GM23338 (cell line): Measurements from ENCODE around the gene MAMSTR. TPM values are rescaled to one million over a fixed set of nuclear protein-coding genes. Genes with fewer than 3 reads are reported as not detected.

Source experiments
- ATAC-seq: fragments of 200-7000 bp; cut with Tn5 transposase; 3 replicates; pipeline ENCODE4 v1.9.1; 2020
- DNase-seq: peaks from one replicate; pipeline ENCODE4 v3.0.0-alpha.2; 2015; ENCODE audit warnings: low spot score
- H2AFZ ChIP-seq: fragments of 200-600 bp; sonication (generic); 2 replicates; pipeline ENCODE4 v1.8.0; 2016; ENCODE audit warnings: antibody characterized with exemption, mild to moderate bottlenecking, moderate library complexity
- H3F3A ChIP-seq: fragments of 200-600 bp; sonication (generic); replicated peaks from 2 replicates; pipeline ENCODE4 v1.8.0; 2017; ENCODE audit warnings: antibody characterized with exemption, mixed run types, low read depth
- H3K27ac ChIP-seq: fragments of 200-600 bp; sonication (generic); 2 replicates; pipeline ENCODE4 v1.6.1; 2016; ENCODE audit warnings: low read depth
- H3K27me3 ChIP-seq: fragments of 200-600 bp; sonication (generic); 2 replicates; pipeline ENCODE4 v1.8.0; 2016; ENCODE audit warnings: mild to moderate bottlenecking, mixed run types, moderate library complexity; ENCODE audit not compliant: insufficient read depth
- H3K36me3 ChIP-seq: fragments of 200-600 bp; sonication (generic); 2 replicates; pipeline ENCODE4 v1.8.0; 2016; ENCODE audit warnings: mild to moderate bottlenecking; ENCODE audit not compliant: insufficient read depth
- H3K4me1 ChIP-seq: fragments of 200-600 bp; sonication (generic); 2 replicates; pipeline ENCODE4 v1.8.0; 2016; ENCODE audit warnings: mild to moderate bottlenecking, moderate library complexity; ENCODE audit not compliant: insufficient read depth
- H3K4me2 ChIP-seq: fragments of 200-600 bp; sonication (generic); 2 replicates; pipeline ENCODE4 v1.7.1; 2017; ENCODE audit warnings: mixed run types
- H3K4me3 ChIP-seq: fragments of 200-600 bp; sonication (generic); 2 replicates; pipeline ENCODE4 v1.6.1; 2016; ENCODE audit warnings: mixed run types
- H3K79me2 ChIP-seq: fragments of 200-600 bp; sonication (generic); replicated peaks from 2 replicates; pipeline ENCODE4 v1.8.0; 2017; ENCODE audit warnings: mild to moderate bottlenecking; ENCODE audit not compliant: insufficient read depth
- H3K9me2 ChIP-seq: fragments of 200-600 bp; sonication (generic); 2 replicates; pipeline ENCODE4 v1.8.0; 2017; ENCODE audit not compliant: insufficient read depth
- H4K20me1 ChIP-seq: fragments of 200-600 bp; sonication (generic); replicated peaks from 2 replicates; pipeline ENCODE4 v1.8.0; 2017; ENCODE audit warnings: mild to moderate bottlenecking; ENCODE audit not compliant: insufficient read depth
- H3K27ac Mint-ChIP-seq: 2 replicates; pipeline ENCODE4 v1.8.0; 2020; ENCODE audit warnings: inconsistent platforms, mild to moderate bottlenecking, moderate library complexity, mixed read lengths
- H3K27me3 Mint-ChIP-seq: 3 replicates; pipeline ENCODE4 v1.8.0; 2022; ENCODE audit warnings: low read depth, mild to moderate bottlenecking, moderate library complexity, mixed read lengths, inconsistent platforms; ENCODE audit not compliant: insufficient read depth, poor library complexity
- H3K36me3 Mint-ChIP-seq: 3 replicates; pipeline ENCODE4 v1.8.0; 2021; ENCODE audit warnings: low read depth, mild to moderate bottlenecking, inconsistent platforms, moderate library complexity, mixed read lengths
- H3K4me1 Mint-ChIP-seq: 3 replicates; pipeline ENCODE4 v1.8.0; 2020; ENCODE audit warnings: mild to moderate bottlenecking, inconsistent platforms, mixed read lengths
- H3K4me3 Mint-ChIP-seq: 3 replicates; pipeline ENCODE4 v1.8.0; 2021; ENCODE audit warnings: moderate library complexity, mild to moderate bottlenecking, inconsistent platforms, mixed read lengths
- H3K9me3 Mint-ChIP-seq: 3 replicates; pipeline ENCODE4 v1.8.0; 2020; ENCODE audit warnings: moderate library complexity, mild to moderate bottlenecking, inconsistent platforms, mixed read lengths
- CREB1 ChIP-seq: fragments of 250-450 bp; sonication (Bioruptor Pico); IDR thresholded peaks from 2 replicates; pipeline ENCODE4 v1.5.0; 2020; ENCODE audit warnings: low read depth, mild to moderate bottlenecking, moderate library complexity
- CTCF ChIP-seq, 2 experiments: fragments of 200-600 bp in 1 of 2; sonication (generic) in 1 of 2; conservative IDR thresholded peaks; 2 replicates each; pipeline versions ENCODE4 v1.5.1 to v1.6.1; 2016 to 2017; ENCODE audit warnings: antibody characterized with exemption in 2 of 2, low read depth in 2 of 2, mild to moderate bottlenecking in 2 of 2, moderate library complexity in 1 of 2
- POLR2AphosphoS5 ChIP-seq: IDR thresholded peaks from 2 replicates; pipeline ENCODE4 v1.6.1; 2016; ENCODE audit warnings: antibody characterized with exemption, low read depth
- STAT1 ChIP-seq: IDR thresholded peaks from one replicate; pipeline ENCODE4 v1.6.1; 2016; ENCODE audit warnings: antibody characterized with exemption; ENCODE audit not compliant: unreplicated experiment
- ZNF114 ChIP-seq: fragments of 250-450 bp; sonication (Bioruptor Pico); IDR thresholded peaks from 2 replicates; pipeline ENCODE4 v1.5.0; 2020; ENCODE audit warnings: mild to moderate bottlenecking, moderate library complexity
- polyA plus RNA-seq: library from polyadenylated mRNA; unstranded; fragments of >200 nt; fragmentation: Nextera tagmentation; extraction: Ambion mirVana; gene quantifications from 2 replicates; pipeline ENCODE4 v1.2.1, GENCODE V29; 2016
- total RNA-seq: library from RNA; depleted of rRNA; stranded (reverse); fragments of >200 nt; shearing (Covaris generic); gene quantifications from 2 replicates; pipeline ENCODE4 v1.2.3, GENCODE V29; 2014
- TF ChIP-seq, protein P1 (sequence below): fragments of 250-450 bp; sonication (Bioruptor Pico); IDR thresholded peaks from 2 replicates; pipeline ENCODE4 v1.5.0; 2020; ENCODE audit warnings: mild to moderate bottlenecking, moderate library complexity
- TF ChIP-seq, protein P2 (sequence below): IDR thresholded peaks from one replicate; pipeline ENCODE4 v1.6.1; 2018; ENCODE audit warnings: antibody characterized with exemption; ENCODE audit not compliant: unreplicated experiment

The MAMSTR gene
- total and polyA plus RNA-seq, 2 experiments from 2014 or later = 1.9 to 2.0 TPM

GRCh38 chr19:48757089-48757675, 37.7 kb upstream of the MAMSTR start (continued):
- TF ChIP-seq, protein P1, sequence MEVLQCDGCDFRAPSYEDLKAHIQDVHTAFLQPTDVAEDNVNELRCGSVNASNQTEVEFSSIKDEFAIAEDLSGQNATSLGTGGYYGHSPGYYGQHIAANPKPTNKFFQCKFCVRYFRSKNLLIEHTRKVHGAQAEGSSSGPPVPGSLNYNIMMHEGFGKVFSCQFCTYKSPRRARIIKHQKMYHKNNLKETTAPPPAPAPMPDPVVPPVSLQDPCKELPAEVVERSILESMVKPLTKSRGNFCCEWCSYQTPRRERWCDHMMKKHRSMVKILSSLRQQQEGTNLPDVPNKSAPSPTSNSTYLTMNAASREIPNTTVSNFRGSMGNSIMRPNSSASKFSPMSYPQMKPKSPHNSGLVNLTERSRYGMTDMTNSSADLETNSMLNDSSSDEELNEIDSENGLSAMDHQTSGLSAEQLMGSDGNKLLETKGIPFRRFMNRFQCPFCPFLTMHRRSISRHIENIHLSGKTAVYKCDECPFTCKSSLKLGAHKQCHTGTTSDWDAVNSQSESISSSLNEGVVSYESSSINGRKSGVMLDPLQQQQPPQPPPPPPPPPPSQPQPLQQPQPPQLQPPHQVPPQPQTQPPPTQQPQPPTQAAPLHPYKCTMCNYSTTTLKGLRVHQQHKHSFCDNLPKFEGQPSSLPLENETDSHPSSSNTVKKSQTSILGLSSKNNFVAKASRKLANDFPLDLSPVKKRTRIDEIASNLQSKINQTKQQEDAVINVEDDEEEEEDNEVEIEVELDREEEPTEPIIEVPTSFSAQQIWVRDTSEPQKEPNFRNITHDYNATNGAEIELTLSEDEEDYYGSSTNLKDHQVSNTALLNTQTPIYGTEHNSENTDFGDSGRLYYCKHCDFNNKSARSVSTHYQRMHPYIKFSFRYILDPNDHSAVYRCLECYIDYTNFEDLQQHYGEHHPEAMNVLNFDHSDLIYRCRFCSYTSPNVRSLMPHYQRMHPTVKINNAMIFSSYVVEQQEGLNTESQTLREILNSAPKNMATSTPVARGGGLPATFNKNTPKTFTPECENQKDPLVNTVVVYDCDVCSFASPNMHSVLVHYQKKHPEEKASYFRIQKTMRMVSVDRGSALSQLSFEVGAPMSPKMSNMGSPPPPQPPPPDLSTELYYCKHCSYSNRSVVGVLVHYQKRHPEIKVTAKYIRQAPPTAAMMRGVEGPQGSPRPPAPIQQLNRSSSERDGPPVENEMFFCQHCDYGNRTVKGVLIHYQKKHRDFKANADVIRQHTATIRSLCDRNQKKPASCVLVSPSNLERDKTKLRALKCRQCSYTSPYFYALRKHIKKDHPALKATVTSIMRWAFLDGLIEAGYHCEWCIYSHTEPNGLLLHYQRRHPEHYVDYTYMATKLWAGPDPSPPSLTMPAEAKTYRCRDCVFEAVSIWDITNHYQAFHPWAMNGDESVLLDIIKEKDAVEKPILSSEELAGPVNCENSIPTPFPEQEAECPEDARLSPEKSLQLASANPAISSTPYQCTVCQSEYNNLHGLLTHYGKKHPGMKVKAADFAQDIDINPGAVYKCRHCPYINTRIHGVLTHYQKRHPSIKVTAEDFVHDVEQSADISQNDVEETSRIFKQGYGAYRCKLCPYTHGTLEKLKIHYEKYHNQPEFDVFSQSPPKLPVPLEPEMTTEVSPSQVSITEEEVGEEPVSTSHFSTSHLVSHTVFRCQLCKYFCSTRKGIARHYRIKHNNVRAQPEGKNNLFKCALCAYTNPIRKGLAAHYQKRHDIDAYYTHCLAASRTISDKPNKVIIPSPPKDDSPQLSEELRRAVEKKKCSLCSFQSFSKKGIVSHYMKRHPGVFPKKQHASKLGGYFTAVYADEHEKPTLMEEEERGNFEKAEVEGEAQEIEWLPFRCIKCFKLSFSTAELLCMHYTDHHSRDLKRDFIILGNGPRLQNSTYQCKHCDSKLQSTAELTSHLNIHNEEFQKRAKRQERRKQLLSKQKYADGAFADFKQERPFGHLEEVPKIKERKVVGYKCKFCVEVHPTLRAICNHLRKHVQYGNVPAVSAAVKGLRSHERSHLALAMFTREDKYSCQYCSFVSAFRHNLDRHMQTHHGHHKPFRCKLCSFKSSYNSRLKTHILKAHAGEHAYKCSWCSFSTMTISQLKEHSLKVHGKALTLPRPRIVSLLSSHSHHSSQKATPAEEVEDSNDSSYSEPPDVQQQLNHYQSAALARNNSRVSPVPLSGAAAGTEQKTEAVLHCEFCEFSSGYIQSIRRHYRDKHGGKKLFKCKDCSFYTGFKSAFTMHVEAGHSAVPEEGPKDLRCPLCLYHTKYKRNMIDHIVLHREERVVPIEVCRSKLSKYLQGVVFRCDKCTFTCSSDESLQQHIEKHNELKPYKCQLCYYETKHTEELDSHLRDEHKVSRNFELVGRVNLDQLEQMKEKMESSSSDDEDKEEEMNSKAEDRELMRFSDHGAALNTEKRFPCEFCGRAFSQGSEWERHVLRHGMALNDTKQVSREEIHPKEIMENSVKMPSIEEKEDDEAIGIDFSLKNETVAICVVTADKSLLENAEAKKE = no peak
- TF ChIP-seq POLR2AphosphoS5 (no peak), STAT1 (no peak), CREB1 (no peak), CTCF (conservative IDR thresholded peaks at IDR 0.05; ENCODE audit: low read depth in 2 of 2) (no peak)

- Mint-ChIP-seq H3K9me3 (no peaks in the 10 kb centered on the region; the same call in 1 of the 3 replicates), H3K36me3 (peaks cover 8% of the 10 kb centered on the region; the same call in 2 of the 3 replicates)
- no peak for ATAC-seq
Observed at GRCh38 chr19:48756686-48757085, 37.2 kb upstream of the MAMSTR start.

More at GRCh38 chr19:48756686-48757085, 37.2 kb upstream of the MAMSTR start:
- peaks cover 38% of the 10 kb centered on the region for H3K4me1 Mint-ChIP-seq
- Histone ChIP-seq H3K9me2 (no peaks in the 10 kb centered on the region), H3K4me2 (no peak overlapping the region), H3K79me2 (peaks cover 6% of the 10 kb centered on the region), H3F3A (peaks cover 9% of the 10 kb centered on the region; the same call in 1 of the 2 replicates), H3K36me3 (no peaks in the 10 kb centered on the region), H2AFZ (no peak overlapping the region), H4K20me1 (no peaks in the 10 kb centered on the region), H3K27ac (no peak overlapping the region), H3K4me3 (no peak overlapping the region), H3K4me1 (peaks cover 38% of the 10 kb centered on the region), H3K27me3 (no peaks in the 10 kb centered on the region)
- peaks cover 36% of the 10 kb centered on the region for H3K27me3 Mint-ChIP-seq
- TF ChIP-seq CREB1 = no peak
- no peak for TF ChIP-seq CTCF (conservative IDR thresholded peaks at IDR 0.05; ENCODE audit: low read depth in 2 of 2)
- TF ChIP-seq, protein P2, sequence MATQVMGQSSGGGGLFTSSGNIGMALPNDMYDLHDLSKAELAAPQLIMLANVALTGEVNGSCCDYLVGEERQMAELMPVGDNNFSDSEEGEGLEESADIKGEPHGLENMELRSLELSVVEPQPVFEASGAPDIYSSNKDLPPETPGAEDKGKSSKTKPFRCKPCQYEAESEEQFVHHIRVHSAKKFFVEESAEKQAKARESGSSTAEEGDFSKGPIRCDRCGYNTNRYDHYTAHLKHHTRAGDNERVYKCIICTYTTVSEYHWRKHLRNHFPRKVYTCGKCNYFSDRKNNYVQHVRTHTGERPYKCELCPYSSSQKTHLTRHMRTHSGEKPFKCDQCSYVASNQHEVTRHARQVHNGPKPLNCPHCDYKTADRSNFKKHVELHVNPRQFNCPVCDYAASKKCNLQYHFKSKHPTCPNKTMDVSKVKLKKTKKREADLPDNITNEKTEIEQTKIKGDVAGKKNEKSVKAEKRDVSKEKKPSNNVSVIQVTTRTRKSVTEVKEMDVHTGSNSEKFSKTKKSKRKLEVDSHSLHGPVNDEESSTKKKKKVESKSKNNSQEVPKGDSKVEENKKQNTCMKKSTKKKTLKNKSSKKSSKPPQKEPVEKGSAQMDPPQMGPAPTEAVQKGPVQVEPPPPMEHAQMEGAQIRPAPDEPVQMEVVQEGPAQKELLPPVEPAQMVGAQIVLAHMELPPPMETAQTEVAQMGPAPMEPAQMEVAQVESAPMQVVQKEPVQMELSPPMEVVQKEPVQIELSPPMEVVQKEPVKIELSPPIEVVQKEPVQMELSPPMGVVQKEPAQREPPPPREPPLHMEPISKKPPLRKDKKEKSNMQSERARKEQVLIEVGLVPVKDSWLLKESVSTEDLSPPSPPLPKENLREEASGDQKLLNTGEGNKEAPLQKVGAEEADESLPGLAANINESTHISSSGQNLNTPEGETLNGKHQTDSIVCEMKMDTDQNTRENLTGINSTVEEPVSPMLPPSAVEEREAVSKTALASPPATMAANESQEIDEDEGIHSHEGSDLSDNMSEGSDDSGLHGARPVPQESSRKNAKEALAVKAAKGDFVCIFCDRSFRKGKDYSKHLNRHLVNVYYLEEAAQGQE = no peak
- TF ChIP-seq ZNF114 = no peak
- DNase-seq = no peak
- H3K27ac Mint-ChIP-seq = peak overlapping the region; percentile 70; the same call in 1 of the 2 replicates
- peak overlapping the region; percentile 9; the same call in 1 of the 3 replicates for H3K4me3 Mint-ChIP-seq
